Vagina (tissue), 2 donors: ENCODE measurements around the gene ADAM30. TPM values are rescaled to one million over a fixed set of nuclear protein-coding genes. Genes with fewer than 3 reads are reported as not detected.

Experiments
- DNase-seq, 2 donors: peaks; one replicate each; pipeline ENCODE4 v3.0.0-alpha.2; 2017; ENCODE audit errors: extremely low spot score in 2 of 2
- H3K27ac ChIP-seq: fragments of 200-600 bp; sonication (generic); one replicate; pipeline ENCODE4 v1.5.1; 2019
- H3K27me3 ChIP-seq: fragments of 200-600 bp; sonication (generic); one replicate; pipeline ENCODE4 v1.5.1; 2019
- H3K36me3 ChIP-seq, 2 donors: fragments of 200-600 bp; sonication (generic); one replicate each; pipeline ENCODE4 v1.5.1; 2017 to 2019
- H3K4me1 ChIP-seq: fragments of 200-600 bp; sonication (generic); one replicate; pipeline ENCODE4 v1.5.1; 2019
- H3K4me3 ChIP-seq, 2 donors: fragments of 200-600 bp; sonication (generic); 1 replicate in 1 of 2; 2 replicates in 1 of 2; pipeline ENCODE4 v1.5.1; 2016 to 2019
- H3K9me3 ChIP-seq: fragments of 200-600 bp; sonication (generic); one replicate; pipeline ENCODE4 v1.5.1; 2019
- CTCF ChIP-seq, 3 experiments: fragments of 450-650 bp in 2 of 3; fragments of 200-600 bp in 1 of 3; sonication (generic) in 1 of 3; IDR thresholded peaks; one replicate each; pipeline ENCODE4 v1.5.1; 2017 to 2019; ENCODE audit warnings: antibody characterized with exemption in 3 of 3, mild to moderate bottlenecking in 2 of 3, moderate library complexity in 2 of 3
- POLR2A ChIP-seq, 2 donors: fragments of 450-650 bp; IDR thresholded peaks; one replicate each; pipeline ENCODE4 v1.6.1; 2017; ENCODE audit warnings: antibody characterized with exemption in 2 of 2, mild to moderate bottlenecking in 2 of 2, moderate library complexity in 2 of 2
- POLR2AphosphoS5 ChIP-seq, 2 donors: sonication (generic); formaldehyde crosslinking; IDR thresholded peaks; one replicate each; pipeline ENCODE4 v1.9.0; 2017; ENCODE audit warnings: antibody characterized with exemption in 2 of 2, mild to moderate bottlenecking in 2 of 2, low read depth in 1 of 2; ENCODE audit not compliant: insufficient read depth in 1 of 2
- intact Hi-C: fragments of 100-400 bp; cut with DNase I; formaldehyde crosslinking; loops from one replicate; pipeline ENCODE4 v1.15.1; 2023
- total RNA-seq: library from RNA; depleted of rRNA; stranded (reverse); fragments of >200 nt; gene quantifications from one replicate; pipeline ENCODE4 v1.2.3, GENCODE V29; 2016

ADAM30 gene
- not detected for total RNA-seq

DNA sequence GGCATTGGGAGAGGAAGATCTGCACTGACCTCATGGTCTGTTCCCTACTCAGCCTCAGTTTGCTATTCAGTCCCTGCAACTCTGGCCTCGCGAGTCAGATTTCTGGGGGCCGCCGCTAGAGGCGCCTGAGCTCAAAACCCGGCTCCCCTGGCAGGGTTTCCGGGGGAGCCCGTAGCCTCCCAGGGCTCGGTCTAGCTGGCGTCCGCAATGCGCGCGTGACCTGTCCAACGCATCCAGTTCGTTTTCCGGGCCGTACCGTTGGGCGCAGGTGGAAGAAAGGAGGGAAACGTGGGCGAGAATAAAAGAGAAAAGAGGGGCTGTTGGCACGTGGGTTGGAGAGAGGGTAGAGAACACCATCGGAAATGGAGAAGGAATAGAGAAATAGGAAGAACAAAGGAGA is at the start of gene ADAM30:
Gene ADAM30, minus strand, starts transcription at position 213 of the 400 bp plus-strand sequence. Its CDS starts 179 bp downstream, at position 34.
- no peaks in the 10 kb centered on the region for H3K9me3 ChIP-seq
- no peak for TF ChIP-seq POLR2A (IDR thresholded peaks at IDR 0.05)
- TF ChIP-seq POLR2AphosphoS5 (IDR thresholded peaks at IDR 0.05; ENCODE audit: insufficient read depth in 1 of 2, low read depth in 1 of 2) = no peak
- no peak for TF ChIP-seq CTCF (IDR thresholded peaks at IDR 0.05)
- H3K27me3 ChIP-seq = no peaks in the 10 kb centered on the region
- no peak within 1 kb of the TSS for H3K4me3 ChIP-seq
- H3K27ac ChIP-seq = no peak within 1 kb of the TSS
- no peaks in the 10 kb centered on the region for H3K36me3 ChIP-seq
- no peak for DNase-seq
- H3K4me1 ChIP-seq = no peaks in the 10 kb centered on the region
- intact Hi-C loops = no loop called here

GRCh38 chr1:119943216-119943615 is 46.9 kb upstream of the ADAM30 start:
- Histone ChIP-seq H3K4me1 (no peaks in the 10 kb centered on the region), H3K9me3 (no peaks in the 10 kb centered on the region), H3K4me3 (no peak overlapping the region), H3K27ac (no peak overlapping the region), H3K36me3 (peaks cover 0 to 28% of the 10 kb centered on the region in 2 donors), H3K27me3 (no peaks in the 10 kb centered on the region)
- DNase-seq = no peak
- TF ChIP-seq POLR2A (IDR thresholded peaks at IDR 0.05) (no peak), POLR2AphosphoS5 (IDR thresholded peaks at IDR 0.05; ENCODE audit: insufficient read depth in 1 of 2, low read depth in 1 of 2) (no peak), CTCF (IDR thresholded peaks at IDR 0.05) (no peak)
- intact Hi-C loops = no loop called here

- Histone ChIP-seq H3K4me1 (no peaks in the 10 kb centered on the region), H3K27me3 (no peaks in the 10 kb centered on the region), H3K36me3 (peaks cover 0 to 42% of the 10 kb centered on the region in 2 donors), H3K27ac (no peak overlapping the region), H3K9me3 (no peaks in the 10 kb centered on the region), H3K4me3 (no peak overlapping the region)
- intact Hi-C loops = no loop called here
- TF ChIP-seq POLR2AphosphoS5 (IDR thresholded peaks at IDR 0.05; ENCODE audit: insufficient read depth in 1 of 2, low read depth in 1 of 2) = no peak
- no peak for TF ChIP-seq POLR2A (IDR thresholded peaks at IDR 0.05)
- no peak for TF ChIP-seq CTCF (IDR thresholded peaks at IDR 0.05)
- DNase-seq = no peak
Observed at GRCh38 chr1:119941392-119941791, 45.1 kb upstream of the ADAM30 start.

DNA sequence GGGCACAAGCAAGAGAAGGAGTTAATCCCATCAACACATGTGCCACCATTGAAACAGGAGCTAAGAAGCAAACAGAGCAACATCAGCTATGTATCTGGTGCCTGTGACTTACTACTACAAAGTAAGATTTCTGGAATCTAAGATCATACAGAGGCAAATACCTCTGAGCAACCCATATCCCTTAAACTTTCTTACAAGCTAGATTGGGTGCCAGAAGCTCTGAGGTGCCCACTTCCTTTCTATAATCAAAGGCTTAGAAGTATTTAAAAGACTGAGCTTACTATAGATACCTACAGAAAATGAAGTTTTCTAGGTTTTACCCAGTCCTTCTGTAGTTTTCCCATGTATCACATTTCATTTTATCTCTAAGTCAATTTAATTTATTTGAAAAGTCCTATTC is 44.4 kb upstream of the ADAM30 start:
- H3K27me3 ChIP-seq = no peaks in the 10 kb centered on the region
- intact Hi-C loops = no loop called here
- peaks cover 0 to 48% of the 10 kb centered on the region in 2 donors for H3K36me3 ChIP-seq
- no peak overlapping the region for H3K4me3 ChIP-seq
- H3K27ac ChIP-seq = no peak overlapping the region
- DNase-seq = no peak
- no peaks in the 10 kb centered on the region for H3K9me3 ChIP-seq
- H3K4me1 ChIP-seq = no peaks in the 10 kb centered on the region
- no peak for TF ChIP-seq POLR2AphosphoS5 (IDR thresholded peaks at IDR 0.05; ENCODE audit: insufficient read depth in 1 of 2, low read depth in 1 of 2)
- no peak for TF ChIP-seq CTCF (IDR thresholded peaks at IDR 0.05)
- no peak for TF ChIP-seq POLR2A (IDR thresholded peaks at IDR 0.05)

DNA sequence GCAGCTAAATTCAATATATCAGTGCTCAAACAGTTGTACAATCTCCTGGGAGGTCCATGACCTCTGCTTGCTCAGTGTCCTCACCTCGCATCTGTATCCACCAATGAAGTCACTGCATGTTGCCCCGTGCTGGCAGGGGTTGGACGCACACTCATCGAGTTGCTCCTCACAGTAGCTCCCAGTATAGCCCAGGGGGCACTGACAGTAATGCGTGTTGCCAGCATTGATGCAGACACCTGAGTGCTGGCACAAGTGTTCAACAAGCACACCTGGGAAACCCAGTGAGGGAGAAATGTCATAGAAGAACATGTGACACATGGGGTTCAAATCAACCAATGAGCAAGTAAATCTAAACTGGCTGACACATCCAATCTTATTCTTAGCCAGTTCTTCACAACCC is 40.9 kb upstream of the ADAM30 start:
- DNase-seq = no peak
- no peak for TF ChIP-seq CTCF (IDR thresholded peaks at IDR 0.05)
- no peak for TF ChIP-seq POLR2AphosphoS5 (IDR thresholded peaks at IDR 0.05; ENCODE audit: insufficient read depth in 1 of 2, low read depth in 1 of 2)
- TF ChIP-seq POLR2A (IDR thresholded peaks at IDR 0.05) = no peak
- H3K4me3 ChIP-seq = no peak overlapping the region
- intact Hi-C loops = no loop called here
- H3K4me1 ChIP-seq = no peaks in the 10 kb centered on the region
- H3K9me3 ChIP-seq = no peaks in the 10 kb centered on the region
- H3K27me3 ChIP-seq = no peaks in the 10 kb centered on the region
- peaks cover 0 to 83% of the 10 kb centered on the region in 2 donors for H3K36me3 ChIP-seq
- no peak overlapping the region for H3K27ac ChIP-seq
